ENCODE data around the gene FOXP1. TPM values are rescaled to one million over a fixed set of nuclear protein-coding genes. Genes with fewer than 3 reads are reported as not detected.

The FOXP1 gene
- total RNA-seq, 1 donor from 2014 or later, result 113 TPM

- no peak for DNase-seq (ENCODE audit: extremely low spot score, unreplicated experiment)
- peaks cover 23% of the 10 kb centered on the region for H3K36me3 Mint-ChIP-seq
- no peak overlapping the region for H3K4me3 Mint-ChIP-seq
- no peaks in the 10 kb centered on the region for H3K4me1 Mint-ChIP-seq (ENCODE audit: unreplicated experiment)
- no peaks in the 10 kb centered on the region for H3K9me3 Mint-ChIP-seq
- H3K27ac Mint-ChIP-seq, result no peak overlapping the region
- TF ChIP-seq CTCF (conservative IDR thresholded peaks at IDR 0.05), result no peak
- no peaks in the 10 kb centered on the region for H3K27me3 Mint-ChIP-seq
These were observed 293.2 kb downstream of the FOXP1 start for GRCh38 chr3:71290301-71290700.

- no peak for TF ChIP-seq CTCF (conservative IDR thresholded peaks at IDR 0.05)
- no peak overlapping the region for H3K27ac Mint-ChIP-seq
These were observed 295.1 kb downstream of the FOXP1 start for GRCh38 chr3:71288269-71288930.

GRCh38 chr3:71285086-71285485 is 298.4 kb downstream of the FOXP1 start:
- no peak for TF ChIP-seq CTCF (conservative IDR thresholded peaks at IDR 0.05)
- no peaks in the 10 kb centered on the region for H3K4me1 Mint-ChIP-seq (ENCODE audit: unreplicated experiment)
- DNase-seq (ENCODE audit: extremely low spot score, unreplicated experiment), result no peak
- no peaks in the 10 kb centered on the region for H3K9me3 Mint-ChIP-seq
- no peak overlapping the region for H3K4me3 Mint-ChIP-seq
- H3K36me3 Mint-ChIP-seq, result peaks cover 8% of the 10 kb centered on the region
- no peak overlapping the region for H3K27ac Mint-ChIP-seq
- no peaks in the 10 kb centered on the region for H3K27me3 Mint-ChIP-seq

More at GRCh38 chr3:71288269-71288930, 295.1 kb downstream of the FOXP1 start:
- H3K4me3 Mint-ChIP-seq, result no peak overlapping the region
- DNase-seq (ENCODE audit: extremely low spot score, unreplicated experiment), result no peak
- H3K4me1 Mint-ChIP-seq (ENCODE audit: unreplicated experiment), result no peaks in the 10 kb centered on the region
- H3K9me3 Mint-ChIP-seq, result no peaks in the 10 kb centered on the region
- H3K27me3 Mint-ChIP-seq, result no peaks in the 10 kb centered on the region
- H3K36me3 Mint-ChIP-seq, result peaks cover 16% of the 10 kb centered on the region

GRCh38 chr3:71282976-71283375 is 300.6 kb downstream of the FOXP1 start:
- TF ChIP-seq CTCF (conservative IDR thresholded peaks at IDR 0.05), result no peak
- Mint-ChIP-seq H3K27me3 (no peaks in the 10 kb centered on the region), H3K27ac (no peak overlapping the region), H3K4me1 (ENCODE audit: unreplicated experiment) (no peaks in the 10 kb centered on the region), H3K36me3 (peaks cover under 1% of the 10 kb centered on the region), H3K9me3 (no peaks in the 10 kb centered on the region), H3K4me3 (no peak overlapping the region)
- no peak for DNase-seq (ENCODE audit: extremely low spot score, unreplicated experiment)

GRCh38 chr3:71281280-71281679 is 302.2 kb downstream of the FOXP1 start:
- H3K27me3 Mint-ChIP-seq, result no peaks in the 10 kb centered on the region
- H3K27ac Mint-ChIP-seq, result no peak overlapping the region
- H3K4me1 Mint-ChIP-seq (ENCODE audit: unreplicated experiment), result no peaks in the 10 kb centered on the region
- no peak for DNase-seq (ENCODE audit: extremely low spot score, unreplicated experiment)
- H3K4me3 Mint-ChIP-seq, result no peak overlapping the region
- H3K36me3 Mint-ChIP-seq, result no peaks in the 10 kb centered on the region
- no peak for TF ChIP-seq CTCF (conservative IDR thresholded peaks at IDR 0.05)
- H3K9me3 Mint-ChIP-seq, result no peaks in the 10 kb centered on the region

All from type B pancreatic cell (in vitro differentiated cells).